ENCODE results near the gene YWHAG.
"Not testable (repeated sequence)": the region's sequence is repeated elsewhere in the genome, so short reads cannot be mapped to it uniquely, and the experiment has no call there.

YWHAG gene

DNA sequence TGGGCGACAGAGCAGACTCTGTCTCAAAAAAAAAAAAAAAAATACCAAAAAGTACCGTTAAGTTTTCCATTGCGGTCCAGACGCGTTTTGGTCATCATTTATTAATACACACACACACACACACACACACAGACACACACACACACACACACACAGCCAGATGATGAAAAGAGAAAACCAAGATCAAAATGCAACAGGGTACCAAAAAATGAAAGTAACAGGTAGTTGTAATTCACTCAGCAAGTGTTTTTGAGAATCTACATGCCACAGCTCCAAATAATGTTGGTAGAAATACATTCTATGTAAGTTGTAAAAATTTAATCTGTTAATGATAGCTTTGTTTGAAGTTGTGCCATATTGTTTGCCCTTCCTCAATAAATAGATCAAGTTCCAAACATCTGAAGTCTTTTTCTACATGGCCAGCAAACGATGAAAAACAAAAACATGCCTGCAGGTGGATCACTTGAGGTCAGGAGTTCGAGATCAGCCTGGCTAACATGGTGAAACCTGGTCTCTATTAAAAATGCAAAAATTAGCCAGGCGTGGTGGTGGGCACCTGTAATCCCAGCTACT is 9.4 kb downstream of the YWHAG start:
- peaks cover 86% of the 10 kb centered on the region for H3K36me3 ChIP-seq (replicated peaks)
- no peak overlapping the region for H3K4me3 ChIP-seq
- H3K9me3 ChIP-seq, result peaks cover 7% of the 10 kb centered on the region
- no peaks in the 10 kb centered on the region for H3K4me1 ChIP-seq
- DNase-seq (ENCODE audit: low spot score in 2 of 2), result no peak
- H3K27me3 ChIP-seq (ENCODE audit: low read depth), result no peaks in the 10 kb centered on the region
- in situ Hi-C loops (cut with MboI; ENCODE audit: low sequenced_read_pairs), result no loop called here

GRCh38 chr7:76347710-76348109 is 11.1 kb downstream of the YWHAG start:
- Histone ChIP-seq H3K36me3 (replicated peaks) (peaks cover 93% of the 10 kb centered on the region), H3K27me3 (ENCODE audit: low read depth) (no peaks in the 10 kb centered on the region)

DNA sequence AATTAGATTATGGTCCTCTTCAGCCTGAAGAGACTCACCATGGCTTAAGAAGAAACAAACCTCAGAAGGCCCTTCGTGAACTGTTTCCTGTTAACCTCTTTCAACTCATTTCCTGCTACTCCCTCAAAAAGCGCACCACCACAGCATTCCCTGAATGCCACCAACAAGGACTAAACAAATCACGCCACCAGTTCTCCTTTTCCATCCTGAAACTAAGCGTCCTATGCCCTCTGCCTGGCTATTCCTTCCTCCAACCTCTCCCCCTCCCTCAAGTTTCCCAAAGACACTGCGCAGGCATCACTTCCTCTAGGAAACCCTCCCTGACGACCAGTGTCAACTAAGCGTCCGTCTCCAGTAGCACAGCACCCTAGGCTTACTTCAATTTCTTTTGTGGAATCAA is 12.0 kb downstream of the YWHAG start:
- no peaks in the 10 kb centered on the region; the same call in 1 of the 2 replicates for H3K4me1 ChIP-seq
- H3K36me3 ChIP-seq (replicated peaks), result peaks cover 96% of the 10 kb centered on the region
- H3K27me3 ChIP-seq (ENCODE audit: low read depth), result no peaks in the 10 kb centered on the region
- peaks cover under 1% of the 10 kb centered on the region for H3K9me3 ChIP-seq
- no peak overlapping the region for H3K4me3 ChIP-seq
- in situ Hi-C loops (cut with MboI; ENCODE audit: low sequenced_read_pairs), result no loop called here
- DNase-seq (ENCODE audit: low spot score in 2 of 2), result no peak

More at GRCh38 chr7:76347710-76348109, 11.1 kb downstream of the YWHAG start:
- H3K4me3 ChIP-seq, result no peak overlapping the region
- H3K9me3 ChIP-seq, result peaks cover 5% of the 10 kb centered on the region
- in situ Hi-C loops (cut with MboI; ENCODE audit: low sequenced_read_pairs), result no loop called here
- H3K4me1 ChIP-seq, result no peaks in the 10 kb centered on the region
- DNase-seq (ENCODE audit: low spot score in 2 of 2), result no peak

GRCh38 chr7:76346097-76346496 is 12.7 kb downstream of the YWHAG start:
- Histone ChIP-seq H3K27me3 (ENCODE audit: low read depth) (no peaks in the 10 kb centered on the region), H3K36me3 (replicated peaks) (peaks cover 94% of the 10 kb centered on the region), H3K4me1 (no peaks in the 10 kb centered on the region; the same call in 1 of the 2 replicates), H3K4me3 (no peak overlapping the region), H3K9me3 (no peaks in the 10 kb centered on the region)
- in situ Hi-C loops (cut with MboI; ENCODE audit: low sequenced_read_pairs), result no loop called here
- no peak for DNase-seq (ENCODE audit: low spot score in 2 of 2)

DNA sequence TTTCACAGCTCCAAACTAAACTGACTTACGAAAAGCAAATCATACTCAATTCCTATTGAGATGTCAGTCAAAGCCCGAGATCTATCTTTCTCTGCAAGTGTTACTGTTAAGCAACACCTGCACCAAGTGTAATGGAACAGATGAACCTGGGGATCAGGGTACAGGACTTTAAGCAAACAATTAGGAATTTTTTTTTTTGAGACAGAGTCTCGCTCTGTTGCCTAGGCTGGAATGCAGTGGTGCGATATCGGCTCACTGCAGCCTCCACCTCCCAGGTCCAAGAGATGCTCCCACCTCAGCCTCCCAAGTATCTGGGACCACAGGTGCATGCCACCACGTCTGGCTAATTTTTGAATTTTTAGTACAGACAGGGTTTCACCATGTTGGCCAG is 14.9 kb downstream of the YWHAG start:
- H3K4me1 ChIP-seq, result no peaks in the 10 kb centered on the region; the same call in 1 of the 2 replicates
- DNase-seq (ENCODE audit: low spot score in 2 of 2), result no peak
- no peaks in the 10 kb centered on the region for H3K27me3 ChIP-seq (ENCODE audit: low read depth)
- H3K4me3 ChIP-seq, result no peak overlapping the region
- no peaks in the 10 kb centered on the region for H3K9me3 ChIP-seq
- H3K36me3 ChIP-seq (replicated peaks), result peaks cover 81% of the 10 kb centered on the region
- in situ Hi-C loops (cut with MboI; ENCODE audit: low sequenced_read_pairs), result no loop called here

DNA sequence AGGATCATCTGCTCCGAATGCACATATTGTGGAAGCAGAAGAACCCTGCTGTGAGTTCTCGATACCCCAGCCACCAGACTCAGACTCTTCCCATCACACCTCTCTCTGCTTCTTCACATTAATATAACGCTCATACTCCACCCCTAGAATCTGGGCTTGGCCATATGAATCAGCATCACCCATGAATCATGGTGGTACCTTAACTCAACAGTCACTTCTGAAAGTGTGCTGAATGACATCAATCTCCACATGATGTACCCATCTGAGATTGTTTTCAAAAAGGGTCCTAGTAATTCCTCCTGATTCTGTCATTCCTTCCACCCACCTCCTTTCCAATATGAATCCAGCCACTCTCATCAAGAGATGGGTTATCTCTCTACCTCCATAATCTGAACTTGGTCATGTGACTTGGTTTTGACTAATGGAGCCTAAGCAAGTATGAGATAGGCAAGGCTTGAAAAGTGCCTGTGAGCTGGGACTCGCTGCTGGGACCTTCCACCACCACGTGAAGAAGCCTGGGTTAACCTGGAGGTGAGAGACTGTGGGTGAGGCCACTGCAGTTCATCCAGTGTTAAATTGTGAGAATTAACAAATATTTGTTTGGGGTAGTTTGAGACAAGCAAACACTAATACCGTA is 15.4 kb downstream of the YWHAG start:
- Histone ChIP-seq H3K36me3 (replicated peaks) (peaks cover 81% of the 10 kb centered on the region), H3K27me3 (ENCODE audit: low read depth) (no peaks in the 10 kb centered on the region), H3K4me3 (no peak overlapping the region), H3K9me3 (no peaks in the 10 kb centered on the region), H3K4me1 (no peaks in the 10 kb centered on the region; the same call in 1 of the 2 replicates)
- DNase-seq (ENCODE audit: low spot score in 2 of 2), result no peak
- in situ Hi-C loops (cut with MboI; ENCODE audit: low sequenced_read_pairs), result no loop called here

DNA sequence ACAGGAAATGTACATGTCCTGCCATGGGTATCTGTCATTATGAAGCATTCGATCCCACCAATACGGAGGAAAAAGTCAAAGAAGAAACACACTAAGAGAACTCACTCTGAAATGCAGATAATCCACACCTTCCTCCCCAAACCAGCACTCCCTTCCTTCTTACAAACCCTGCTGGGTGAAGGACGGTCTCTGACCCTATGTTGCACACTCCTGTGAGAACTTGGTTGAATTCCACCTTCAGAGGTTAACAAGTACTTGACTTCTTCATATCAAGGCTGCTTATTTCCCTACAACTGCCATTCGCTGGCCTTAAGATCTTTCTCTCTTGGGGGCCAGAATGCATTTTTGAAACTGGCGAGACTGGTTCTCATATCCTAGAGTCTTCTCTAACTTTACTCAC is 16.6 kb downstream of the YWHAG start:
- H3K4me3 ChIP-seq, result no peak overlapping the region
- H3K9me3 ChIP-seq, result no peaks in the 10 kb centered on the region
- H3K27me3 ChIP-seq (ENCODE audit: low read depth), result no peaks in the 10 kb centered on the region
- peaks cover 70% of the 10 kb centered on the region for H3K36me3 ChIP-seq (replicated peaks)
- H3K4me1 ChIP-seq, result no peaks in the 10 kb centered on the region; the same call in 1 of the 2 replicates
- in situ Hi-C loops (cut with MboI; ENCODE audit: low sequenced_read_pairs), result no loop called here
- no peak for DNase-seq (ENCODE audit: low spot score in 2 of 2)

DNA sequence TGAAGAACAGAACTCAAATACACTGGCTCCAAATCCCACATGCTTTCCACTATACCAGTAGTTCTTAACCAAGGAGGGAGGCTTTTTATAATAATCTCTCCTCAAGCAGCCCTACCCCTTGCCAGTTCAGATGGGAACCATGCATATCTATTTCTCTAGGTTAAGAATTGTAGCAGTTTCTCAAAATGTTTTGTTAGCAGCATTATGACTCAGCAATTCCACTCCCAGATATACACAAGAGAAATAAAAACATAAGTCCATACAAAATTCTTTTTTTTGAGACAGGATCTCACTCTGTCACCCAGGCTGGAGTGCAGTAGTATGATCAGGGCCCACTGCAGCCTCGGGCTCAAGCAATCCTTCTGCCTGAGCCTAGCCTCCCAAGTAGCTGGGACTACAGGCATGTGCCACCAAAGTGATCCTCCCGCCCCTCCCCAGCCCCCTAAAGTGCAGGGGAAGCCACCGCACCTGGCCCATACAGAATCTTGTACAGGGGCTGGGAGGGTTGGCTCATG is 18.1 kb downstream of the YWHAG start:
- no peaks in the 10 kb centered on the region; the same call in 1 of the 2 replicates for H3K4me1 ChIP-seq
- H3K27me3 ChIP-seq (ENCODE audit: low read depth), result no peaks in the 10 kb centered on the region
- DNase-seq (ENCODE audit: low spot score in 2 of 2), result no peak
- in situ Hi-C loops (cut with MboI; ENCODE audit: low sequenced_read_pairs), result no loop called here
- no peaks in the 10 kb centered on the region for H3K9me3 ChIP-seq
- H3K36me3 ChIP-seq (replicated peaks), result peaks cover 65% of the 10 kb centered on the region
- H3K4me3 ChIP-seq, result no peak overlapping the region

- Histone ChIP-seq H3K27me3 (ENCODE audit: low read depth) (no peaks in the 10 kb centered on the region), H3K9me3 (no peaks in the 10 kb centered on the region), H3K4me3 (no peak overlapping the region), H3K36me3 (replicated peaks) (peaks cover 59% of the 10 kb centered on the region), H3K4me1 (no peaks in the 10 kb centered on the region; the same call in 1 of the 2 replicates)
- in situ Hi-C loops (cut with MboI; ENCODE audit: low sequenced_read_pairs), result no loop called here
- no peak for DNase-seq (ENCODE audit: low spot score in 2 of 2)
Observed at GRCh38 chr7:76338298-76339084, 20.3 kb downstream of the YWHAG start.

DNA sequence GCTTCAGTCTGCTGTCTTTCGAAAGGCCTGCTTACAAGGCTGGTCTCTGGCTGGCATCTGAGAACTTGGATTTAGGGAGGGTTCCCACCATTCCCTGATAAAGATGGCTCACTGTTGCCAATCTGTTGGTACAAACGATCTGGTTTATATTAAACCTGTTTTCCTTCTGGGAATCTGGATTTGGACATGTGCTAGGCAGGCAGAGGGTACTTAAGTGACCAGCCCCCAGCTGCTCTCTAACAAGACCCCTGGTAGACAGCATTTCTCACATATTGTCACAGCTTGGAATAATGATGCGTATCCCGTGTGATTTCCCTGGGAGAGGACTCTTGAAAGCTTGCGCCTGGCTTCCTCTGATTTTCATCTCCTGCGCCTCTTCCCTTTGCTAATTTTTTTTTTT is 21.6 kb downstream of the YWHAG start:
- no peaks in the 10 kb centered on the region for H3K9me3 ChIP-seq
- in situ Hi-C loops (cut with MboI; ENCODE audit: low sequenced_read_pairs), result no loop called here
- H3K36me3 ChIP-seq (replicated peaks), result peaks cover 52% of the 10 kb centered on the region
- H3K4me3 ChIP-seq, result no peak overlapping the region
- H3K4me1 ChIP-seq, result no peaks in the 10 kb centered on the region; the same call in 1 of the 2 replicates
- H3K27me3 ChIP-seq (ENCODE audit: low read depth), result no peaks in the 10 kb centered on the region
- no peak for DNase-seq (ENCODE audit: low spot score in 2 of 2)

DNA sequence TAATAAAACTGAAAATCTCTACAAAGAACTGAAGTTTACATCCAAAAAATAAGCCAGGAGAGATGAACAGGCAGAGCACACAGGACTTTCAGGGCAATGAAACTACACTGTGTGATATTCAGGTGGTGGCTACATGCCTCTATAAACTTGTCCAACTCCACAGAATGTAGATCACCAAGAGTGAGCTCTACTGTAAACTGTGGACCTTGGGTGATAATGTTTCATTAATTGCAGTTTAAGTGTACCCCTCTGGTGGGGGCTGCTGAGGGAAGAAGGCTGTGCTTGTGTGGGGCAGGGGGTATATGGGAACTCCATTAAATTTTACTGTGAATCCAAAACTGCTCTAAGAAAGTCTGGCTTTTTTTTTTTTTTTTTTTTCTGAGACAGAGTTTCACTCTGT is 22.7 kb downstream of the YWHAG start:
- in situ Hi-C loops (cut with MboI; ENCODE audit: low sequenced_read_pairs), result no loop called here
- H3K4me1 ChIP-seq, result no peaks in the 10 kb centered on the region
- H3K4me3 ChIP-seq, result no peak overlapping the region
- no peak for DNase-seq (ENCODE audit: low spot score in 2 of 2)
- no peaks in the 10 kb centered on the region for H3K27me3 ChIP-seq (ENCODE audit: low read depth)
- peaks cover 44% of the 10 kb centered on the region for H3K36me3 ChIP-seq (replicated peaks)
- no peaks in the 10 kb centered on the region for H3K9me3 ChIP-seq

- H3K27me3 ChIP-seq (ENCODE audit: low read depth); H3K4me3 ChIP-seq; H3K9me3 ChIP-seq; in situ Hi-C loops (cut with MboI; ENCODE audit: low sequenced_read_pairs); H3K4me1 ChIP-seq; DNase-seq (ENCODE audit: low spot score in 2 of 2): not testable (repeated sequence)
- H3K36me3 ChIP-seq (replicated peaks), result peaks cover 50% of the 10 kb centered on the region
Observed at GRCh38 chr7:76335417-76335816, 23.4 kb downstream of the YWHAG start.

DNA sequence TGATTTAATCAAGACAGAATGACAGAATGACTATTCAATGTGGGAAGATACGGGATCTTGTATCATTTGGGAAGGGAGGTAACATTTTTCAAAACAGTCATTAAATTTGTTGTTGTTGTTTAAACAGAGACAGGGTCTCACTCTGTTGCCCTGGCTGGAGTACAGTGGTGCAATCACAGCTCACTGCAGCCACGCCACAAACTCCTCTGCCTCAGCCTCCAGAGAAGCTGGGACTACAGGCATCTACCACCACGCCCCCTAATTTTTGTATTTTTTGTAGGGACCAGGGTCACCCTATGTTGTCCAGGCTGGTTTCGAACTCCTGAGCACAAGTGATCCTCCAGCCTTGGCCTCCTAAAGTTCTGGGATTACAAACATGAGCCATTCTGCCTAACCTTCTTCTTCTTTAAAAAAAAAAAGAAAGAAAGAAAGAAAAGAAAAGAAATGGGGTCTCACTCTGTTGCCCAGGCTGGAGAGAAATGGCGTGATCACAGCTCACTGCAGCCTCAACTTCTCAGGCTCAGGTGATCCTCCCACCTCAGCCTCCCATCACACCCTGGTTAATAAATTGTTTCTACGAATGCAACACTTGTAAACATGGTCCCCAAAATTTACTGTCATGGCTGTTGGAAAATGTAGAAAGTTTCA is 24.3 kb downstream of the YWHAG start:
- in situ Hi-C loops (cut with MboI; ENCODE audit: low sequenced_read_pairs), result no loop called here
- peaks cover 54% of the 10 kb centered on the region for H3K36me3 ChIP-seq (replicated peaks)
- no peak overlapping the region for H3K4me3 ChIP-seq
- no peaks in the 10 kb centered on the region for H3K27me3 ChIP-seq (ENCODE audit: low read depth)
- no peaks in the 10 kb centered on the region for H3K9me3 ChIP-seq
- no peak for DNase-seq (ENCODE audit: low spot score in 2 of 2)
- H3K4me1 ChIP-seq, result no peaks in the 10 kb centered on the region
